ENCODE measurements around the gene ZFP82. TPM values are rescaled to one million over a fixed set of nuclear protein-coding genes. Genes with fewer than 3 reads are reported as not detected.

ZFP82 gene
- total RNA-seq, 1 experiment from 2014 or later = not detected

DNA sequence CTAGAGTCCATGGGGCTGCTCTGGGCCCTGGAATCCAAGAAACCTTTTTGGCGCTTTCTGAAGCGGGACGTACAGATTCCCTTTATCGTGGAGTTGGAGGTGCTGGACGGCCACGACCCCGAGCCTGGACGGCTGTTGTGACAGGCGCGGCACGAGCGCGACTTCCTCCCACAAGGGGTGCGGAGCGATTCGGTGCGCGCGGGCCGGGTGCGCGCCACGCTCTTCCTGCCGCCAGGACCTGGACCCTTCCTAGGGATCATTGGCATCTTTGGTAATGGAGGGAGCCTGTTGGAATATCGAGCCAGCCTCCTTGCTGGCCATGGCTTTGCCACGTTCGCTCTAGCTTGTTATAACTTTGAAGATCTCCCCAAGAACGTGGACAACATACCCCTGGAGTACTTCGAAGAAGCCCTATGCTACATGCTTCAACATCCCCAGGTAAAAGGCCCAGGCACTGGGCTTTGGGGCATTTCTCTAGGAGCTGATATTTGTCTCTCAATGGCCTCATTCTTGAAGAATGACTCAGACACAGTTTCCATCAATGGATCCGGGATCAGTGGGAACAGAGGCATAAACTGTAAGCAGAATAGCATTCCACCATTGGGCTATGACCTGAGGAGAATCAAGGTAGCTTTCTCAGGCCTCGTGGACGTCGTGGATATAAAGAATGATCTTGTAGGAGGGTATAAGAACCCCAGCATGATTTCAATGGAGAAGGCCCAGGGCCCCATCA is 3.5 kb upstream of the ZFP82 start:
- ChIA-PET POLR2A (no interaction called here), CTCF (no interaction called here), RAD21 (ENCODE audit: low non-redundant PET in 1 of 2, low total read pairs in 2 of 2, uncharacterized antibody in 2 of 2, unreplicated experiment in 2 of 2) (no interaction called here)
- H3K4me1 ChIP-seq (ENCODE audit: control insufficient read depth in 1 of 2, insufficient read depth in 2 of 2, low read length in 2 of 2) = no peaks in the 10 kb centered on the region
- DNase-seq (ENCODE audit: low read depth, low spot score) = no peak
- H3K27ac ChIP-seq (ENCODE audit: low read depth, low read length) = no peak overlapping the region
- H3K9me3 ChIP-seq (ENCODE audit: control insufficient read depth in 1 of 2, insufficient read depth in 1 of 2, low read depth in 1 of 2, low read length in 2 of 2) = peaks cover 4 to 13% of the 10 kb centered on the region in 2 experiments; a peak in 2 of 4 replicates
- BruUV-seq (replicated peaks) = no TSS peak
- ATAC-seq = no peak
- intact Hi-C loops (cut with micrococcal nuclease) = no loop called here
- no peaks in the 10 kb centered on the region for H3K9me2 ChIP-seq (ENCODE audit: insufficient read depth)
- no peaks in the 10 kb centered on the region for H4K20me1 ChIP-seq (ENCODE audit: insufficient read depth)
- H3K4me2 ChIP-seq (ENCODE audit: low read length) = no peak overlapping the region
- no peaks in the 10 kb centered on the region for H3K27me3 ChIP-seq (ENCODE audit: insufficient read depth, low read length)
- no peak overlapping the region for H3K9ac ChIP-seq (ENCODE audit: low read length)
- H3K36me3 ChIP-seq (ENCODE audit: control insufficient read depth in 1 of 2, insufficient read depth in 2 of 2, low read length in 2 of 2) = no peaks in the 10 kb centered on the region
- no peak overlapping the region for H2AFZ ChIP-seq (ENCODE audit: low read depth, low read length, poor library complexity, severe bottlenecking)
- H3K4me3 ChIP-seq (replicated peaks in 1 of 2; ENCODE audit: low read depth in 1 of 2, low read length in 2 of 2) = no peak overlapping the region
- TF ChIP-seq, protein P1, sequence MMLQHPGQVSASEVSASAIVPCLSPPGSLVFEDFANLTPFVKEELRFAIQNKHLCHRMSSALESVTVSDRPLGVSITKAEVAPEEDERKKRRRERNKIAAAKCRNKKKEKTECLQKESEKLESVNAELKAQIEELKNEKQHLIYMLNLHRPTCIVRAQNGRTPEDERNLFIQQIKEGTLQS (IDR thresholded peaks at IDR 0.05) = no peak
- TF ChIP-seq FOSL1 (IDR thresholded peaks at IDR 0.05; ENCODE audit: low read depth) (no peak), POLR2A (IDR thresholded peaks at IDR 0.05; ENCODE audit: borderline replicate concordance, extremely low read depth, insufficient read depth, insufficient read length) (no peak), EZH2phosphoT487 (IDR thresholded peaks at IDR 0.05; ENCODE audit: borderline replicate concordance) (no peak), CBX3 (IDR thresholded peaks at IDR 0.05; ENCODE audit: low read depth) (no peak), SIN3A (IDR thresholded peaks at IDR 0.05; ENCODE audit: low read depth) (no peak), CEBPB (IDR thresholded peaks at IDR 0.05; ENCODE audit: low read depth) (no peak), ZNF274 (IDR thresholded peaks at IDR 0.05; ENCODE audit: low read depth, low read length) (no peak), EGR1 (IDR thresholded peaks at IDR 0.05; ENCODE audit: low read depth) (no peak), YY1 (IDR thresholded peaks at IDR 0.05; ENCODE audit: extremely low read depth, insufficient replicate concordance, low read depth, low read length) (no peak), JUND (IDR thresholded peaks at IDR 0.05) (no peak), ZFX (IDR thresholded peaks at IDR 0.05) (no peak), SP1 (IDR thresholded peaks at IDR 0.05; ENCODE audit: low read depth) (no peak)
- TF ChIP-seq, protein P2, sequence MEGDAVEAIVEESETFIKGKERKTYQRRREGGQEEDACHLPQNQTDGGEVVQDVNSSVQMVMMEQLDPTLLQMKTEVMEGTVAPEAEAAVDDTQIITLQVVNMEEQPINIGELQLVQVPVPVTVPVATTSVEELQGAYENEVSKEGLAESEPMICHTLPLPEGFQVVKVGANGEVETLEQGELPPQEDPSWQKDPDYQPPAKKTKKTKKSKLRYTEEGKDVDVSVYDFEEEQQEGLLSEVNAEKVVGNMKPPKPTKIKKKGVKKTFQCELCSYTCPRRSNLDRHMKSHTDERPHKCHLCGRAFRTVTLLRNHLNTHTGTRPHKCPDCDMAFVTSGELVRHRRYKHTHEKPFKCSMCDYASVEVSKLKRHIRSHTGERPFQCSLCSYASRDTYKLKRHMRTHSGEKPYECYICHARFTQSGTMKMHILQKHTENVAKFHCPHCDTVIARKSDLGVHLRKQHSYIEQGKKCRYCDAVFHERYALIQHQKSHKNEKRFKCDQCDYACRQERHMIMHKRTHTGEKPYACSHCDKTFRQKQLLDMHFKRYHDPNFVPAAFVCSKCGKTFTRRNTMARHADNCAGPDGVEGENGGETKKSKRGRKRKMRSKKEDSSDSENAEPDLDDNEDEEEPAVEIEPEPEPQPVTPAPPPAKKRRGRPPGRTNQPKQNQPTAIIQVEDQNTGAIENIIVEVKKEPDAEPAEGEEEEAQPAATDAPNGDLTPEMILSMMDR (IDR thresholded peaks at IDR 0.05 in 2 of 3, conservative IDR thresholded peaks at IDR 0.05 in 1 of 3; ENCODE audit: borderline replicate concordance in 1 of 3, insufficient read depth in 1 of 3, low read depth in 2 of 3, low read length in 2 of 3) = no peak
- TF ChIP-seq, protein P3, sequence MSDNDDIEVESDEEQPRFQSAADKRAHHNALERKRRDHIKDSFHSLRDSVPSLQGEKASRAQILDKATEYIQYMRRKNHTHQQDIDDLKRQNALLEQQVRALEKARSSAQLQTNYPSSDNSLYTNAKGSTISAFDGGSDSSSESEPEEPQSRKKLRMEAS (IDR thresholded peaks at IDR 0.05) = no peak
- H3K79me2 ChIP-seq (ENCODE audit: insufficient read depth, low read length) = no peaks in the 10 kb centered on the region
